ENCODE results near the gene COQ5. TPM values are rescaled to one million over a fixed set of nuclear protein-coding genes. Genes with fewer than 3 reads are reported as not detected.
"Not testable (repeated sequence)": the region's sequence is repeated elsewhere in the genome, so short reads cannot be mapped to it uniquely, and the experiment has no call there.

COQ5 gene
- total RNA-seq, 1 experiment from 2014 or later: 32.2 TPM

- H3F3A ChIP-seq (ENCODE audit: insufficient read depth, low read depth): peaks cover 14% of the 10 kb centered on the region; the same call in 1 of the 2 replicates
- peaks cover 8% of the 10 kb centered on the region for H3K4me1 ChIP-seq (replicated peaks; ENCODE audit: insufficient read depth)
- intact Hi-C loops (cut with micrococcal nuclease; ENCODE audit: unreplicated experiment): no loop called here
- no peaks in the 10 kb centered on the region for H3K9me3 ChIP-seq (ENCODE audit: insufficient read depth, low read depth)
- no peaks in the 10 kb centered on the region for H3K9me2 ChIP-seq (ENCODE audit: insufficient read depth)
- no peaks in the 10 kb centered on the region for H3K27me3 ChIP-seq (ENCODE audit: insufficient read depth, low read depth)
- H3K79me2 ChIP-seq (ENCODE audit: low read depth): no peaks in the 10 kb centered on the region
- H4K20me1 ChIP-seq (ENCODE audit: insufficient read depth): no peaks in the 10 kb centered on the region
- H3K4me2 ChIP-seq: no peak overlapping the region
- no peak for DNase-seq
- no peak for TF ChIP-seq EZH2 (IDR thresholded peaks at IDR 0.05; ENCODE audit: low read depth)
- TF ChIP-seq, protein P1, sequence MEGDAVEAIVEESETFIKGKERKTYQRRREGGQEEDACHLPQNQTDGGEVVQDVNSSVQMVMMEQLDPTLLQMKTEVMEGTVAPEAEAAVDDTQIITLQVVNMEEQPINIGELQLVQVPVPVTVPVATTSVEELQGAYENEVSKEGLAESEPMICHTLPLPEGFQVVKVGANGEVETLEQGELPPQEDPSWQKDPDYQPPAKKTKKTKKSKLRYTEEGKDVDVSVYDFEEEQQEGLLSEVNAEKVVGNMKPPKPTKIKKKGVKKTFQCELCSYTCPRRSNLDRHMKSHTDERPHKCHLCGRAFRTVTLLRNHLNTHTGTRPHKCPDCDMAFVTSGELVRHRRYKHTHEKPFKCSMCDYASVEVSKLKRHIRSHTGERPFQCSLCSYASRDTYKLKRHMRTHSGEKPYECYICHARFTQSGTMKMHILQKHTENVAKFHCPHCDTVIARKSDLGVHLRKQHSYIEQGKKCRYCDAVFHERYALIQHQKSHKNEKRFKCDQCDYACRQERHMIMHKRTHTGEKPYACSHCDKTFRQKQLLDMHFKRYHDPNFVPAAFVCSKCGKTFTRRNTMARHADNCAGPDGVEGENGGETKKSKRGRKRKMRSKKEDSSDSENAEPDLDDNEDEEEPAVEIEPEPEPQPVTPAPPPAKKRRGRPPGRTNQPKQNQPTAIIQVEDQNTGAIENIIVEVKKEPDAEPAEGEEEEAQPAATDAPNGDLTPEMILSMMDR (conservative IDR thresholded peaks at IDR 0.05): no peak
- H2AFZ ChIP-seq: no peak overlapping the region
- H3K36me3 ChIP-seq (ENCODE audit: low read depth): no peaks in the 10 kb centered on the region
- BruUV-seq (replicated peaks): no TSS peak
- H3K4me3 ChIP-seq: no peak overlapping the region
- H3K27ac ChIP-seq: no peak overlapping the region
- ChIA-PET POLR2A (ENCODE audit: unreplicated experiment) (no interaction called here), CTCF (no interaction called here)
Observed at GRCh38 chr12:120522568-120522967, 6.4 kb downstream of the COQ5 start.

DNA sequence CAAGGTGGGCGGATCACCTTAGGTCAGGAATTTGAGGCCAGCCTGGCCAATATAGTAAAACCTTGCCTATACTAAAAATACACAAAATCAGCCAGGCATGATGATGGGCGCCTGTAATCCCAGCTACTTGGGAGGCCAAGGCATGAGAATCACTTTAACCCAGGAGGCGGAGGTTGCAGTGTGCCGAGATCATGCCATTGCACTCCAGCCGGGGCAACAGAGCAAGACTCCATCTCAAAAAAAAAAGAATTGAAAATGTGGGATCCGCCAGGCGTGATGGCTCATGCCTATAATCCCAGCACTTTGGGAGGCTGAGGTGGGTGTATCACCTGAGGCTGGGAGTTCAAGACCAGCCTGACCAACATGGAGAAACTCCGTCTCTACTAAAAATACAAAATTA, 9.6 kb downstream of the COQ5 start:
- H3K36me3 ChIP-seq (ENCODE audit: low read depth); H3K79me2 ChIP-seq (ENCODE audit: low read depth); intact Hi-C loops (cut with micrococcal nuclease; ENCODE audit: unreplicated experiment); H3K27me3 ChIP-seq (ENCODE audit: insufficient read depth, low read depth); H2AFZ ChIP-seq; POLR2A ChIA-PET (ENCODE audit: unreplicated experiment); H3K4me3 ChIP-seq; CTCF ChIA-PET; H3K4me1 ChIP-seq (replicated peaks; ENCODE audit: insufficient read depth); DNase-seq; H3K9me3 ChIP-seq (ENCODE audit: insufficient read depth, low read depth); BruUV-seq (replicated peaks); H3F3A ChIP-seq (ENCODE audit: insufficient read depth, low read depth); H4K20me1 ChIP-seq (ENCODE audit: insufficient read depth); H3K4me2 ChIP-seq; H3K9me2 ChIP-seq (ENCODE audit: insufficient read depth); H3K27ac ChIP-seq: not testable (repeated sequence)

- DNase-seq: no peak
- H2AFZ ChIP-seq: no peak overlapping the region
- POLR2A ChIA-PET (ENCODE audit: unreplicated experiment): no interaction called here
- TF ChIP-seq, protein P1 (conservative IDR thresholded peaks at IDR 0.05): no peak
- TF ChIP-seq EZH2 (IDR thresholded peaks at IDR 0.05; ENCODE audit: low read depth): no peak
- CTCF ChIA-PET: no interaction called here
- H3K27ac ChIP-seq: no peak overlapping the region
- H3K9me3 ChIP-seq (ENCODE audit: insufficient read depth, low read depth): no peaks in the 10 kb centered on the region
- no peaks in the 10 kb centered on the region for H3K27me3 ChIP-seq (ENCODE audit: insufficient read depth, low read depth)
- no peaks in the 10 kb centered on the region for H3K9me2 ChIP-seq (ENCODE audit: insufficient read depth)
- H3F3A ChIP-seq (ENCODE audit: insufficient read depth, low read depth): no peaks in the 10 kb centered on the region
- intact Hi-C loops (cut with micrococcal nuclease; ENCODE audit: unreplicated experiment): no loop called here
- H4K20me1 ChIP-seq (ENCODE audit: insufficient read depth): no peaks in the 10 kb centered on the region
- no peaks in the 10 kb centered on the region for H3K36me3 ChIP-seq (ENCODE audit: low read depth)
- no peak overlapping the region for H3K4me3 ChIP-seq
- H3K4me1 ChIP-seq (replicated peaks; ENCODE audit: insufficient read depth): no peaks in the 10 kb centered on the region
- H3K4me2 ChIP-seq: no peak overlapping the region
- no peaks in the 10 kb centered on the region for H3K79me2 ChIP-seq (ENCODE audit: low read depth)
- BruUV-seq (replicated peaks): no TSS peak
Observed at GRCh38 chr12:120515496-120515895, 13.5 kb downstream of the COQ5 start.

DNA sequence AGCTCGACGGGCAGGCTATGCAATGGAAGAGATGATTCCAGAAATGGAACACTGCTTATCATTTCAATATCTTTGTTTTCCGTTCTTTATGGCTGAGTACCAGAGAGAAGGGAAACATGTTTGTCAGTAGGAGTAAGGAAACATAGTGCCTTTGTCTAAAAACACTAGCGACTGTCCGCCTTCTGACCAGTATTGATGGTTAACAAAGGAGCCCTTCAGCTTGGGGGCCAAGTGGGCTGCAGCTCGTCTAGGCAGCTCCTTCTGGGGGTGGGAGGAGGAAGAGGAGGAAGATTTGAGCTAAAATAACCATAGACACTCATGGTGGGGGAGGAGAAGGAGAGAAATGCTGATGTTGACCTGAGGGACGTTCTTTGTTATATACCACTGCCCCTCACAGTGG, 15.0 kb downstream of the COQ5 start:
- Histone ChIP-seq H3K27ac (no peak overlapping the region), H3K4me3 (no peak overlapping the region), H3K4me2 (no peak overlapping the region), H3K27me3 (ENCODE audit: insufficient read depth, low read depth) (no peaks in the 10 kb centered on the region), H3K9me2 (ENCODE audit: insufficient read depth) (no peaks in the 10 kb centered on the region), H3K36me3 (ENCODE audit: low read depth) (no peaks in the 10 kb centered on the region), H3K79me2 (ENCODE audit: low read depth) (no peaks in the 10 kb centered on the region), H2AFZ (no peak overlapping the region), H3F3A (ENCODE audit: insufficient read depth, low read depth) (no peaks in the 10 kb centered on the region), H3K4me1 (replicated peaks; ENCODE audit: insufficient read depth) (no peaks in the 10 kb centered on the region), H3K9me3 (ENCODE audit: insufficient read depth, low read depth) (no peaks in the 10 kb centered on the region), H4K20me1 (ENCODE audit: insufficient read depth) (no peaks in the 10 kb centered on the region)
- ChIA-PET CTCF (no interaction called here), POLR2A (ENCODE audit: unreplicated experiment) (interaction anchor here (0.6 kb wide), 1 partner anchor 1821 kb away, joined by 6 read pairs; no protein-coding TSS in a partner anchor)
- intact Hi-C loops (cut with micrococcal nuclease; ENCODE audit: unreplicated experiment): no loop called here
- DNase-seq: no peak
- TF ChIP-seq, protein P1 (conservative IDR thresholded peaks at IDR 0.05): no peak
- TF ChIP-seq EZH2 (IDR thresholded peaks at IDR 0.05; ENCODE audit: low read depth): no peak
- no TSS peak for BruUV-seq (replicated peaks)

Data from PC-9 (cell line).